ENCODE results near the gene OTX1.
"Not testable (repeated sequence)": the region's sequence is repeated elsewhere in the genome, so short reads cannot be mapped to it uniquely, and the experiment has no call there.

OTX1 gene

DNA sequence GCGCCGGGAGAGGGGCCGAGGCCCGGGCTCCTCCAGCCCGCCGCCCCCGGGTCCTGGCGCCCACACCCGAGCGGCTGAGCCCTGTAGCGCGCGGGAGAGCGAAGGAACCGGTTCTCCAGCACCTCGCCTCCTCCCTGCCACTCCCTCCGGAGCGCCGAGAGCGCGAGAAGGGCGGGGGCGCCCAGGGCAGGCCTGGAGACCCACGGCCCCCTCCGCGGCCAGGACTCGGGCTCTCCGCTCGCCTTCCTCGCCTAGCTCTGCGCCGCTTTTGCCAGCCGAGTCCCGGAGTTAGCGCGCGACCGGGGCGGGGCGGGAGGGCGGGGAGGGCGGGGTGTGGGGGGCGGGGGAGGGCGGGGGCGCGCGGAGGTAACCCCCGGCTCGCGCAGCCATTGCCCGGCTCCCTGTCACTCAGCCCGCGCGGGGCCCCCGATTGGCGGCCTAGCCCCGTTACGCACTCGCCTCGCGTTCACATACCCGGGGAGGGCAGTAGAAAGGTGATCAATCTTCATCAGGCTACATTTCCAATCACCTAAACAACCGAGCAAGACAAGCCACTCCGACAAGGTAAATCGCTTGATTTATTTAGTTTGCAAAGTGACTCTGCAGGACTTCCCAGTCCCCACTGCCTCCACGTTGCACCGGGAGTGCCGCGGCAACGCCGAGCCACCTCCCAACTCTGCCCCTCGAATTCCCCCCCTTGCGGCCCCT, at the start of gene OTX1:
Gene OTX1 (plus strand): TSS at position 497 of the 708 bp plus-strand sequence. CDS start 2,161 bp downstream, outside the sequence.
- DNase-seq = no peak

- no peak for DNase-seq
Observed at GRCh38 chr2:63001576-63001975, 49.1 kb upstream of the OTX1 start.

GRCh38 chr2:63003351-63003750, 47.3 kb upstream of the OTX1 start:
- no peak for DNase-seq

DNA sequence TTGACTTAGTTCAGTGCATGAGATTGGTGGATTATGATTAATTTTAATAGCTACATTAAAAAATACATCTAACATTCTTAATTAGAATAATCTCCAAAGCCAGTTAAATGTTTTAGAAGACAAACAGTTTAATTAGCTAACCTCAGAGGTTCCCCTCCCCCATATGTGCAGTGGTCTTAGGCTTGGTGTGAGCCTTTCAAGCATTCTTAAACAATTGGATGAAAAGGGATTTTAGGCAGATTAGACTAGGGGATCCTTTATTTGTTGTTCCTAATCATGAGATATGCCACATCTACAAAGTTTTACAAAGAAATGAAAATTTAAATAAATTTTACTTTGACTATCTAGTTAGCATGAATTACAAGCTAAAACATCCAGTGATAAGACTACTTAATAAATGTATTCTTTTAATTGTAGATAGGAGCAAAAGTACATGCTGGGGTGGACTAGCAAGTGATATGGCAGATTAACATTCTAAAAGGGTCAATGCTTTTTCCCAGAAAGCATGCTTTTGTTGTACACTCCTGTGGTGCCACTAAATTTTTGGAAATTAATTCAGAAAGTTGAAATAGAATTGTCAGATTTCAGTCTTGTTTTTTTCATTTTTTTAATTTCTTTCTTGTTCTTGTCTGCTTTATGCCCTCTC, 42.7 kb upstream of the OTX1 start:
- no peak for DNase-seq

DNA sequence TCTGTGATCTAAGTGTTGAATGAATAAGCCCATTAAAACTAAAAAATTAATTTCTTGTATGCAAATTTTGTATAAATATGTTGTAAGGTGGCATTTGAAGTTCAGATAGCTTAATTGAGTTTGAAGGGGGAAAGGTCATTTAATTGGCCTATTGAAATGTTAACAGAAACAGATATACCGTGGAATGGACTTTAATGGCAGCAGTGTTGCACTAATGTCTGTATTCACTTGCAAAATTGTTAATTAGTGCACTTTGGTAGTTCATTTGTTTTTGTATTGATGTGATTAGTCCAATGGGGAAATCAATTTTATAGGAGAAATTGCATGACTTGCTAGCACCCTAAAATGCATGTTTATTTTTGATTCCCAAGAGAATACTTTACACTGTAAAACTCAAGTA, 41.8 kb upstream of the OTX1 start:
- DNase-seq = no peak

DNA sequence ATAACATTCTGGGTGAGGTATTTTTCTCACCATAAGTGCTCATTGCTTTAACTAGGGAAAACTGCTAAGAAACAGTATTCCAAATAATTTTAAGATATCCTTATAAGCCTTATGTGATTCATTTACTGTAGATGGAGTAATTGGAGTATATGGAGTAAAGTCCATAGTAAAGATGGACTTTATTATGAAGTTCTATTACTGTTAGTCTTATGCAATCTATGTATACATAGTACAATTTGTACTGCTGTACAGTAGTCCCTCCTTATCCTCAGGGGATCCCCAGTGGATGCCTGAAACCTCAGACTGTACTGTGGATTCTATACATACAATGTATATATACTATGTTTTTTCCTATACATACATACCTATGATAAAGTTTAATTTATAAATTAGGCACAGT, 41.1 kb upstream of the OTX1 start:
- DNase-seq = no peak

- no peak for DNase-seq
Observed at GRCh38 chr2:63012541-63012940, 38.1 kb upstream of the OTX1 start.

GRCh38 chr2:63013438-63013837, 37.2 kb upstream of the OTX1 start:
- DNase-seq = no peak

GRCh38 chr2:63015389-63015788, 35.2 kb upstream of the OTX1 start:
- DNase-seq = no peak

- DNase-seq = no peak
Observed at GRCh38 chr2:63018439-63018838, 32.2 kb upstream of the OTX1 start.

DNA sequence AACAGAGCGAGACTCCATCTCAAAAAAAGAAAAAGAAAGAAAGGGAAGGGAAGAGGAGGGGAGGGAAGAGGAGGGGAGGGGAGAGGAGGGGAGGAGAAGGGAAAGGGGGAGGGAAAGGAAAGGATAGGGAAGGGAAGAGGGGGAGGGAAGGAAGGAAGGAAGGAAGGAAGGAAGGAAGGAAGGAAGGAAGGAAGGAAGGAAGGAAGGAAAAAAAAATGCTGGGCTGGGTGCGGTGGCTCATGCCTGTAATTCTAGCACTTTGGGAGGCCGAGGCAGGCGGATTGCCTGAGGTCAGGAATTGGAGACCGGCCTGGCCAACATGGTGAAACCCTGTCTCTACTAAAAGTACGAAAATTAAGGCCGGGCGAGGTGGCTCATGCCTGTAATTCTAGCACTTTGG, 30.9 kb upstream of the OTX1 start:
- DNase-seq = not testable (repeated sequence)

- no peak for DNase-seq
Observed at GRCh38 chr2:63023444-63023843, 27.2 kb upstream of the OTX1 start.

DNA sequence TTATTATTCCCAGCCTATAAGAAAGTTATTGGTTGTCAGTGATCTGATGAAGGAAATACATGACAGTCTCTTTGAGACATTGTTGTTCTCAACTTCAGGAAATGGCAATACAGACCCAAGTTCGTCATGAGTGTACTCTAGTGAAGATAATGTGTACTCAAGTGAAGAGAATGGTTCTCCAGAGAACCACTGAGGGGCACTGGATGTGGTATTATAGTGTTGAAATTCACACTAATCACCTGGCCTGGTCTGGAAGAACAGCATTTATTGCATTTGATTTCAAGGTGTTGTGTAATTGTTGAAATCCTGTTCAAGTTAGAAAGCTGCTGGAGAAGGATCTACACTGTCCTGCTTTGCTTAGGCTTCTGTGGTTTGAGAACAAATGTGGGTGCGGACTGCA, 23.4 kb upstream of the OTX1 start:
- no peak for DNase-seq

DNA sequence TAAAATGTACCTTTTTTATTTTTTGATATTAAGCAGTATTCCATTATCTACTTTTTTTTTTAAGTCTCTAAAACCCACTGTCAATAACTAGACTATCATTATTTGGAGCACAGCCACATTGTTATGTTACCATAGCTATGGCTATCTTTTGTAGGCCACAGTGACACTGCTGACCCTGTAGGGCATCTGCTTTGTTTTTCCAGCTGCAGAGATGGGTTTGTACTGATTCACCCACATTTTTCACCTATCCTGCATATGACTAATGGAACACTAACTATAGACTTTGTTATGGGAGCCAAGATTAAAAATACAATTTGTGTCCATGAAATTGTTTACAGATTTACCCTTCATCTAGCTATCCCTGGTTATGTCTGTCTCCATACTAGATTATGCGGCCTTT, 21.6 kb upstream of the OTX1 start:
- DNase-seq = no peak

GRCh38 chr2:63034526-63034925, 16.1 kb upstream of the OTX1 start:
- DNase-seq = no peak

DNA sequence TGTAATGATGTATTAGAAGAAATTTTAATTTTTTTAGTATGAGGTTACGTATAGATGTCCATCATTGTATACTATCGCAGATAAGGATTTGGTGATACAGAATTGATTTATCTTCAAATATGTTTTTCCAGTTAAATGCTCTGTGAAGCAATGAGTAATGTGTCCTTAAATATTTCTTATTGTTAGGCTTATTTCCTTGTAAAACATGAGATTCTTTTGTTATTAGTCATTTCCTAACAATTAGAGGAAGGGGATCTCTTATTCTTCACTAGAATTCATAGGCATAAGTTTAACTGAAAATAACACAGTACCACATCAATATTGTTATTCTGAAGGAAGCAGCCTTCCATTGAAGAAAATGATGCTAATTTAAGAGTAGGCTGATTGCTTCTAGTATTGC, 15.5 kb upstream of the OTX1 start:
- DNase-seq = no peak

DNA sequence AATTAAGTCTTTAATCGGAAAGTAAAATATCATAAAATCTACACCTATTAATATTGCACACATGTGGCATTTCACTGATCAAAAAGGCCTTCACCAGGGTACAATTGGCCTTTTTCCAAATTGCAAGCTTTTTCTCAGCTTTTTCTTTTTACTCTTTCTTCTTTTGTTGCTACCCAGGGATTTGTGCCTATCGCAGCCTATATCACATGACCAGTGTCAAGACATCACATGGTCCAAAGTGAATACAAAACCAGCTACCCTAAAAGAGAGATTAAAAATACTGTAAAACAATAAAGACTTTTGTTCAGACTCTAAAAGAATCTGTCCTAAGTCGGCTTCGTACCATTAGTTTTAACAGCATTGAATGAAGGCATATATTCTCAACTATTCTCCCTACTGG, 15.0 kb upstream of the OTX1 start:
- DNase-seq = no peak

GRCh38 chr2:63038034-63038433, 12.6 kb upstream of the OTX1 start:
- DNase-seq = no peak

GRCh38 chr2:63040586-63040985, 10.0 kb upstream of the OTX1 start:
- DNase-seq = no peak

- DNase-seq = no peak
Observed at GRCh38 chr2:63041592-63041991, 9.0 kb upstream of the OTX1 start.

DNA sequence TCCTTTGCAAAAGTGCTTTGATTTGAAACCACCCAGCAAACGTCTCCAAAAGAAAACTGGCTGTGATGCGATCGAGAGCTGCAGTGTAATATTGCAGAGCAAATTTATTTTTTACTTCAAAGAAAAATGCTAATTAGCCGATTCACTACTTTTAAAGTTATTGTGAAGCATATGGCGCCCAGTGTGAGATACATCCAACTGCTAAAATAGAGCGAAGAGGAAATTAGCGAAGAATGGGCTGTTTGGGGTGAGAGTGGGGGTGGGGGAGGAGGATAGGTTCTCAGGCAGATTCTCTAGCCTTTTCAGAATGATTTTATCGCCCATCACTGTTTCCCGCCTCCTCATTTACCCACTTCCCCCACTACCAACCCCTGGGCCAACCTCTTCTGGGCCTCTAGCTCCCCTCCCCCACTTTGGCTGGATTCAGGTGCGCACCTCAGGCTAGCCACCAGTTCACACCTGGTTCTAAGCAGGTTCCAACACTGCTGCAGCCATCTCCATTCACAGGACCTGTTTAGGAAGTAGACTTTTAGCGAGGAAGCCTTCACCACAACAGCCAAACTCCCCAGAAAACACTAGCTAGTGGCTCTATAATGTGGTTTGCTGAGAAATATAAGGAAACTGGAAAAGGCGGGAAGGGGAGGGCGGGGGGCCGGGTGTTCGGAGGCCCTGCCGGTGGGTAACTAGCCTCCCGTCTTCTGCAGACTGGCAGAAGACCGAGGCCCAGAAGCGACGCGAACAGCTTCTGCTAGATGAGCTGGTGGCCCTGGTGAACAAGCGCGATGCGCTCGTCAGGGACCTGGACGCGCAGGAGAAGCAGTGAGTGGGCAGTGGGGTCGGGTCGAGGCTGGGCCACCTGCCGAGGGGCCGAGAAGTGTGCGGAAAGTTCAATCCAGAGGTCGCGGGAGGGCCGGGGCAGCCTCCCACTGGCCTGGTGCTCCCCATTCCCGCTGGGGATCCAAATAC, 6.0 kb upstream of the OTX1 start:
- no peak for DNase-seq

DNA sequence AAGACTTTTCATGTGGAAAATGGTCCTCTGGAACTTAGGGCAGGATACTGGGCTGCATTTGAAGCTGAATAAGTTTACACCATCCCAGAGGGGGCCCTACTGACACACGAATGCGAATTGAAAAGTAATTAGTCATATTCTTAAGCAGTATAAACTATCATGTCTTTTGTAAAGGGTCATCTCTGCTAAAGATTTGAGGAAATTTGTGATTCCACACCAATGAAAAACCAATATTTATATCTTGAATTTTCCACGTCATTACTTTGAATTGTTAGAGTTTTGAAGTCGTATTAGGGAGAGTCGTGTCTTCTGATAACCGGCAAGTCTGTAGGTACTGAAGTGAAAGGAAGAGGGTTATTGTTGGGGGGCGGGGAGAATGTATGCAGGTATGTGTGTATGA, 4.1 kb upstream of the OTX1 start:
- no peak for DNase-seq

DNA sequence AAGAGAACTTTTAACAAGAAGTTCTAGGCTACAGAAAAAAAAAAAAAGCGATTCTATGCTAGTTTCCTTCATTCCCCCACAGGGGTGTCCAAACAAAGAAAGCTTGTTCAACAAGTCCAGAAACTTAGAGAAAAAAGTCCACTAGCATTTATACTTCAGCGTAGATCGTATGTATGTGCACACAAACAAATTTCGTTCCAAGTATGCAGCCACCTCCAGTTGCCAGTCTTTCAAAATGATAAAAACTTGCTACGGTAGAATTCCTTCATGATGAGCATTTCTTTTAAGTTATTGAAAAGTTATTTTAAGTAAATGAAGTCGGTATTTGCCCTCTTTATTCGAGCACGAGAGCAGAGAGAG, 3.7 kb upstream of the OTX1 start:
- no peak for DNase-seq
